NCI-H524 treated with DMSO at 0.1 percent for 48 hours (cell line): ENCODE results near the gene TBCE.
A peak's percentile ranks its signal among the peaks of the same experiment; 100 is the strongest.

Experiments
- DNase-seq: peaks from one replicate; lab custom pipeline; 2025; lab: John Stamatoyannopoulos, UW

Gene TBCE

DNA sequence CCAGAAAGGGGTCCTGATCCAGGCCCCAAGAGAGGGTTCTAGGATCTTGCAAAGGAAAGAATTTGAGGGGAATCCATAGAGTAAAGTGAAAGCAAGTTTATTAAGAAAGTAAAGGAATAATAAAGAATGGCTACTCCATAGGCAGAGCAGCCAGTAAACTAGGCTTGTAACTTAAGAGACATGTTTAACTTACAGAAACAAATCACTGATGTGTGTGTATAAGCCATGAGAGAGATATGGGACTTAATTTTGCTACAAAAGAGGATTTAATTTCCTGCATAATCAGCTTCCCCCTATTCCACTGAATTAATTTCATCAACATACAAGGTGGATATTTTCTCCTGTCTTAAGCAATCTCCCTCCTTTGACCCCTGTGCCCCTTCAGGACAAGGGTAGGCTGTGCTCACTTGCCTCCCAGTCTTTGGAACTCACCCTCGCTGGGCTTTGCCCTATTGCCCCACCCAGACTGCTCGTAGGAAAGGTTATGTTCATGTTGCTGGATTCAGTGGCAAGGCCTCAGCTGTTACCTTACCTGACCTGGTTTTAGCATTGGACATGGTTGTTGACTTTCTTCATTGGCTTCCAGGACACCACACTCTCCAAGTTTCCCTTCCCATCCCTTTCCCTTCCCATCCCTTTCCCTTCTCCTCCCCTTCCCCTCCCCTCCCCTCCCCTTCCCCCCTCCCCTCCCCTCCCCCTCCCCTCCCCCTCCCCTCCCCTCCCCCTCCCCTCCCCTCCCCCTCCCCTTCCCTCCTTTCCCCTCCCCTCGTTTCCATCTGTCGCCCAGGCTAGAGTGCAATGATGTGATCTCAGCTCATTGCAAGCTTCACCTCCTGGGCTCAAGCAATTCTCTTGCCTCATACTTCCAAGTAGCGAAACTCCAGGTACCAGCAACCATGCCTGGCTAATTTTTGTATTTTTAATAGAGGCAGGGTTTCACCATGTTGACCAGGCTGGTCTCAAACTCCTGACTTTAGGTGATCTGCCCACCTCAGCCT lies 44.6 kb downstream of the TBCE start:
- DNase-seq = no peak

DNA sequence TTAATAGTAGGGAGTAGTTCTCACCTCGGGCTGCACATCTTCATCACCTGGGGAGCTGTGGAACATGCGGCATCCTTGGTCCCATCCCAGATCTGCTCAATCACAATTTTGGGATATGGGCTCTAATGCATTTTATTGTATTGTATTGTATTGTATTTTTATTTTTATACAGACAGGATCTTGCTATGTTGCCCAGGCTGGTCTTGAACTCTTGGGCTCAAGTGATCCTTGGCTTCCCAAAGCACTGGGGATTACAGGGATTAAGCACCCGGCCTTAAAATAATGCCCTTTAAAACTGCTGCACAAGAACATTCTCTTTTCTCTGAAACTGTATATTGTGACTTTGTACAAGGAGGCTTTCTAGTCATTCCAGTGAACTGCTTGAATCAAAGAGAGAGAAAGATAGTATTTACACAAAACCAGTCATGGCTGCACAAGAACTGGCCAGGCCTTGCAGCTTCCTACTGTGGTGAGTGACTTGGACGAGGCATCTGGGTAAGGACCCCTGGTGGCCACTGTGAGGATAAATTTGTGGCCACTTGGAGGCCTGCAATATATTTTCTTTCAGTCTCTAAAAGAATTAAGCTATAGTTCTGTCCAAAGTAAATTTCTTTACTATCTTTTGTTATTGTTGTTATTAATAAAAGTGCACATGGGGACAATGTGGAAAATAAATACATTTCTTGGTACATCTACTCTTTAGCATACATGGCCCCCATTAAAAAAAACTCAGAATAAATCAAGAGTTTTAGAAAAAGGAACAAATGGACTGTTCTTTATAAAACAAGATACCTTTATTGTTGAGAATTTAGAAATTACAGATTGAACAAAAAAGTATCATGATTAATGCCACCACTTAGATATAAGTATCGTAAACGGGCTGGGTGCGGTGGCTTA lies 48.0 kb downstream of the TBCE start:
- DNase-seq = peak; percentile 17

DNA sequence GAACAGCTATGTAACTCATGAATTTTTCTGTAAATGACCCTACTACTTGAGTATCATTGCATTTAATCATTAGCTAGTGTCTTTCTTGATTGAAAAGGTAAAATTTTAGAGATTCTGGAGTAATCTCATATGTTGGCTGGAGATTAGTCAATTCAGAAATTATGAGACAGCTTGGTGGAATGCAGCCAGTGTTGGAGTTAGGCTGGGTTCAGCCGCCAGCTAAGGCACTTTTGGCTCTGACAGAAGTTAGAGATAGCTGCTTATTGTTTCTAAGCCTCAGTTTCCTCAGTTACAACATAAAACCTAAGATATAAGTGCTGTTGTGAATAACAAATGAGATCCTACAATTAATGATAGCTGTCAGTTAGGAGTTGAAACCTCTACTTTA lies 49.4 kb downstream of the TBCE start:
- no peak for DNase-seq

DNA sequence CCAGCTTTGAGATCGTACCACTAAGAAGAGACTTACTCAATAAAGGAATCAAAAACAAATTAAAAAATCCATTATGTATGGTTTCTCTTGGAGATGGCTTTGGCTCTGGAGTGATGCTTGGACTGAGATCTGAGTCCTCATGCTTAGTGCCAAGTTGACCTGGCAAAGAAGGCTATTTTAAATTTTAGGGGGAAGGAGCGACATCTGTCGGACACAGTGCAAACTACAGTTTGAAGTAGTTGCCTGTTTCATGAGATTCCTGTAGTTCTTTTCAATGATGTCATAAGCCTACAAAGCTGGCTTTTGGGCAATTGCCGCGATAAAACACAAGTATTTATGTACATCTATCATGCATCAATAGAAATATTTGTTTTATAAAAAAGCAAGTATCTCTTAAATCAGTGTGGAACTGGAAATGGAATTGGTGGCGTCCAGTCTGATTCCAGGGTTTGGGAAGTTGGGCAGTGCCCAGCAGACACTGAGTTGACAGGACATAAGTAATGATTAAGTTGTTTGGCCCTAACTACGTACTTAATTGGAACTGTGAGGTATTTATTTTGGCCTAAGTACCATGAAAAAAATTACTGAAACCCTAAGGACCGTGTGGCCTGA lies 50.0 kb downstream of the TBCE start:
- DNase-seq = no peak

DNA sequence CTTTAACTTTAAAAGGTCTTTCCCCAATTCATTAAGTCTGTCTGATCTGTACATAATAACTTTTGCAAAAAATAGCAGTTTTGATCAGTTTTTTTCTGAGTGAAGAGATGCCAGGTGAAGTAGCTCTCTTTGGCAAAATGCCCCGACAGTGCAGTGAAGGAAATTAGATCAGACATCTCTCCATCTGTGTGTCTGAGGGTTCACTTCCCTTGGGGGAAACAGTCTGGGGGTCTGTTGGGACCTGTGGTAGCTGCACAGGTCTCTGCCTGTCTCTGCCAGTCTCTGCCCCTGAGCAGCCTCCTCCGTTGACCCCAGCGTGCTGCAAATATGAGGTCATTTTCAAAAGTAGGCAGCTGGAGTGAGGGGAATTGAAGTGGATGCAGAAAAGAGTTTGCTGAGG lies 54.5 kb downstream of the TBCE start:
- DNase-seq = no peak

DNA sequence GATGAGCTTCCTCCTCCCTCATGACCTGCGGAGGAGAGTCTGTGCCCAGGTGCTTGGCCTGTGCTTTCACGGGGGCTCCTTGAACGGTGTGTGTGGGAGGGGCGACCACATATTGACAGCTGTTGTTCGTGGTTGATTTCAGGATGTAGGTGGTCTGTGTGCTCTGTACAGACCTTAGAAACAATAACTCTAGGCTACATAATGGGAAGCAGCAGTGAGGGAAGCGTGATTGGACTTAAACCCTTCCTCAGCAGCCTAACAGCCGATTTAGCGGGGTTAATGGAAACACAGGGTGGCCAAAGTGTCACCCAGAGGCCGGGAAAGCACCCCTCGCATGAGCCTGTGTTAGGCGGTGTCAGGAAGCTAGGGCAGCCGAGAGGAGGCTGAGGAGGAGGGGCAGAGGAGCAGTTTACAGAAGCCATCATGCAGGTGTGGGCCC lies 56.0 kb downstream of the TBCE start:
- DNase-seq = no peak

DNA sequence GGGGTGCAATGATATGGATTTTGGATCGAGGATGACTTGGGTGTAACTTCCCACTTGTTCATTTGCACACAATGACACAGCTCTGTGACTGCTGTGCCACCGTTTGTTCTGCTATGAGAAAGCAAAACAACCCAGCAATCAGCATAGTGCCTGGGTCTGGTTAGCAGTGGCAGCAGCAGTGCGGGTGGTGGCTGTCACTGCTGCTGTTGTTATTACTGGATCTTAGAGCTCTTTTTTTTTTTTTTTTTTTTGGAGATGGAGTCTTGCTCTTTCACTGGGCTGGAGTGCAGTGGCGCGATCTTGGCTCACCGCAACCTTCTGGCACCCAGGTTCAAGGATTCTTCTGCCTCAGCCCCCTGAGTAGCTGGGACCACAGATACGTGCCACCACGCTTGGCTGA lies 56.9 kb downstream of the TBCE start:
- no peak for DNase-seq

DNA sequence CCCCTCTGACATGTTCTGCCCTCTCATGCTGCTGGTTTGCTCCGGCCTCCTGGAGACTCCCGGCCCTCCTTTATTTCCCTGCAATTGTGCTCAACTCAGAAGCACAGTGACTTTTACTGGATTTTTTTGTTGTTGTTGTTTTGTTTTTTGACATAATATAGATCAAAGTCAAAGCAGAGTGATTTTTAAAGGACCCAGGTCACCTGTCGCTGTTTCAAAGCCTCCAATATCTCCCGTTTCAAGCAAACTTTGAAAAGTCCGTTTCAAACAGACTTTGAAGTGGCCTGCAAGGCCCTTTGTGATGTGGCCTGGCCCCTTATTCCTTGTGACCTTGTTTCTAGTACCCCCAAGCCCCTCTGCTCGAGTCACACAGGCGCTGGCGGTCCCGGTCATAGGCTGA lies 58.1 kb downstream of the TBCE start:
- DNase-seq = no peak

DNA sequence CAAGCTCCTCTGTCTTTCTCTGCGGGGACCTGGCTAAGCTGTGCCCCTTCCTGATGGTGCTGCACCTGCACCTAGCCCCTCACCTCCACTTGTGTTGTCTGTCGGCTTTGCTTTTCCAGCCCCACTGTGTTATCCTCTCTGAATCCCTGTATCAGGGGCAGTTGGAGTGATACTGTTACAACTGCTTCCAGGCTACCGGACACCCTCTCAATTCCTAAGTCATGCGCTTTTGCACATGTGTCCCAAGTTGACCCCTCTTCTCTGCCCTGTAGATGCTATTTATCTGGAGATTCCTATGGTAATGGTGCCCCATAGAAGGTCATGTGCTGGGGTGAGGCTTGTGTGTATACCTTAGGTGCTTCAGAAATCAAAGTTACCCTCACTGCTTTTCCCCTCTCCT lies 58.9 kb downstream of the TBCE start:
- DNase-seq = no peak

DNA sequence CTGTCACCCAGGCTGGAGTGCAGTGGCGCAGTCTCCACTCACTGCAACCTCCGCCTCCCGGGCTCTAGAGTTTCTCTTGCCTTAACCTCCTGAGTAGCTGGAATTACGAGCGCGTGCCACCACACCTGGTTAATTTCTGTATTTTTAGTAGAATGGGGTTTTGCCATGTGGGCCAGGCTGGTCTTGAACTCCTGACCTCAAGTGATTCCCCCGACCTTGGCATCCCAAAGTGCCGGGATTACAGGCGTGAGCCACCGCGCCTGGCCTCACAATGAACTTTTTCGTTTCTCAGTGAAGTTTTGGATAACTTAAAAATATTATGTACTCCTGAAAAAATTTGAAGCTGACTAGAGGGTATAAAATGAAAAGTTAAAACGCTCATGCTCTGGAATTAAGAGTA lies 59.5 kb downstream of the TBCE start:
- DNase-seq = no peak

DNA sequence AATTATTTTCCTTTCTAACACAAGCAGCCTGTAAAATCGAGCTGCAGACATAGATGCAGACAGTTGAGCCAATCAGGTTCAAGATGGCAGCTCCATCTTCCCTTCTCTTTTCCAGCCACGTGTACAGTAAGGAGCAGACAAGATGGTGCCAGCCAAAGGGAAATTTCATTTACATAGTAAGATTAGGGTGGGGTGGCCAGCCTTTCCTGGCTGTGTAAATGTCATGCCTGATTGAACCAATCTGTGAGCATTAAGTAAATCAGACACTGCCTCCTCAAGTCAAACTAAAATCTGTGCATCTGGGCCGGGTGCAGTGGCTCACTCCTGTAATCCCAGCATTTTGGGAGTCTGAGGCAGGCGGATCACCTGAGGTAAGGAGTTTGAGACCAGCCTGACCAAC lies 60.2 kb downstream of the TBCE start:
- no peak for DNase-seq

DNA sequence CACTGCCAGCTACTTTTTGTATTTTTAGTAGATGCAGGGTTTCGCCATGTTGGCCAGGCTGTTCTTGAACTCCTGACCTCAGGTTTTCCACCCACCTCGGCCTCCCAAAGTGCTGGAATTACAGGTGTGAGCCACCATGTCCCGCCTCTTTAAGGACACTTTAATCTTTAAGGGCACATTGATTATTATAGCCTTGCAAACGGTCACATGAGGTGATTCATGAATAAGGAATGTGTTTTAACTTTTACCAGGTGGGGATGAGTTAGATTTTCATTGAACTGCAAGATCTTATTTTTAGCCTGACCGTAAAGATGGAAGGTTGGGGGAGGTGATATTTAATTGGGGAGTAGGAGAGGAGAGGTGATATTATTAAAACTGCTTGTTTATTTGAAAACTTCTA lies 61.9 kb downstream of the TBCE start:
- no peak for DNase-seq

DNA sequence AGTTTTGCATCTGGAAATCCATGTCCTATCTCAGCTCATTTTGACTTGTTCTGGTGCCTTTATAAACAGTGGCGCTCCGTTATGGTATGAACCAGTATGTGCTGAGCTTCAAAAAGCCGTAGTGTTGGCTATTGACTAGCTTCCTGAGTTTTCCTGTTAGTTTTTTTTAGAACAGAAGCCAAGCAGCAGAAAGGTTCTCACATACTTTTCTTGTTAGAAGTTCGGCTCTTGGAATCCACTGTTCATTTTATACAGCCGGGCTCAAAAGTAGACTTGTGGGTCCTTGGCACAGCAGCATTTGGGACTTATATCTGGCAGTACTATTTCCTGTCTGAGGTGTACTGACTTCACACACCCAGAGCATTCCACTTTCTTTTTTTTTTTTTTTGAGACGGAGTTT lies 63.8 kb downstream of the TBCE start:
- DNase-seq = no peak

DNA sequence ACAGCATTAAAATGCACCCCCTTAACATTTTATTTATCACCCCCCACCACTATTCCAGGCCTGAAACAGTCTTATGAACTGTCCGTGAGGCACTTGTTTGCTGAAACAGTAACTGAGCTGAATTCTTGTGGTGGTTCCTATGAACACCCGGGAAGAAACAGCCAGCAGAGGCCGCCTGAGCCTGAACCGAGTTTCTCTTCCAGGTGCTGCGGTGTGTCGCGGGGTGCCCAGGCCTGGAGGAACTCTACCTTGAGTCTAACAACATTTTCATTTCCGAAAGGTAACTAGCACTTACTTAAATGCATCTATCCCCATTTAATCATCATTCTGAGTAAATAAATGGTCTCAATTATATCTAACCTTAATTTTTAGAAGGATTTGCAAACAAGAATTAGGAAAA lies 66.8 kb downstream of the TBCE start:
- no peak for DNase-seq

DNA sequence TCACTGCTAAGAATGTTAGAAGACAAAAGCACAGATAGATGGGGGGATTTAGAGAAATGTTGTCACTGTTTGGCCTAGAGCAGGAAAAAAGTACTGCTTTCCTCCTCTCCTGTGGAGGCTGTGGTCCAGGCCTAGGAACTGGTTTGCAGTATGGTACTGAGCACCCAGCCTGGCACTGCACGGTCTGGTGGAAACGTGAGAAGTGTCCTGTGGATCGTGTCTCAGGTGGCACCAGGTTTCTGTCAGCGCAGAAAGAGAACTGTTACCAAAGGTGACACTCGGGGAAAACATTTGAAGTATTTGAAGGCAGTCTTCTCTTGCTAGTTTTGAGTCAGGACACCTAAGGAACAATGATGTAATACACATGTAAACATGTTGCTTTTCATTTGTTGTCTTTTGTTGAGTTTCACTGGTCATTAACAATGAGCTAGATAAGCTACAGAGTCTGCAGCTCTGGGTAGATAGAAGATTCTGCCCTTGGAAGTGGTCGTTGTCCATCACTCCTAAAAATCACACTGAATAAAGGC lies 74.0 kb downstream of the TBCE start:
- DNase-seq = no peak

DNA sequence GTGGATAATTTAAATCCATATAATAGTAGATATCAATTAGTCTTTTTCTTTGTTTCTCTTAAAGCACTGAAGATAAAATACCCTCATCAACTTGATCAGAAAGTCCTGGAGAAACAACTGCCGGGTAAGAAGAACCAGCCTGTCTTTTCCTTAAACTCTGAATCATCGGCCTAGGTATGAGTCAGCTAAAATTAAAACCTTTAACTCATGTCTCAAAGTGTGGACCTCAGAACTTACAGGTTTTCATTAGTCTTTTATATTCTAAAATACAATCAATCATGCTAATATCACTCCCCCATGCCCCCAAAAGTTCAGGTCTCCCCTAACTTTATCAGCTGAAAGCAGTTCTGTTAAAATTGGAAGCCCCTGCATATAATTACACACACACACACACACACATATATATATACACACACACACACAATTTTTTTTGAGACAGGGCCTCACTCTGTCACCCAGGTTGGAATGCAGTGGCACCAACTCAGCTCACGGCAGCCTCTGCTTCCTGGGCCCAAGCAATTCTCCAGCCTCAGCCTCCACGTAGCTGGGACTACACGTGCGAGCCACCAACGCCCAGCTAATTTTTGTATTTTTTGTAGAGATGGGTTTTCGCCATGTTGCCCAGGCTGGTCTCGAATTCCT lies 75.7 kb downstream of the TBCE start:
- no peak for DNase-seq

DNA sequence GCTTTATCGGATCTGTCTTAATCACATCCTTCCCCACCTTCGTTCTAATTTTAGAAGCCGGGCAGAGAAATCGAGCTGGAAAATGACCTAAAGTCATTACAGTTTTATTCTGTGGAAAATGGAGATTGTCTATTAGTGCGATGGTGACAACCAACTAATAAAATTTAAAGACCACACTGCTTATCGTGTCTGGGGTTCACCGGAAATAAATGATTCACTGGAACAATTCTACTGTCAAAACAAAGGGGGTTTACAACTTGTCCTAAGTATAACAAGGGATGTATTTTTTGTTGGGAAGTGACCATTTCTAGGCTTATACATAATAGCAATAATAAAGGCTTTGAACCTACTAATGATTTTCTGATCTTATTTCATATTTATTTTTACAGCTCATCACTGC lies 81.4 kb downstream of the TBCE start:
- no peak for DNase-seq

DNA sequence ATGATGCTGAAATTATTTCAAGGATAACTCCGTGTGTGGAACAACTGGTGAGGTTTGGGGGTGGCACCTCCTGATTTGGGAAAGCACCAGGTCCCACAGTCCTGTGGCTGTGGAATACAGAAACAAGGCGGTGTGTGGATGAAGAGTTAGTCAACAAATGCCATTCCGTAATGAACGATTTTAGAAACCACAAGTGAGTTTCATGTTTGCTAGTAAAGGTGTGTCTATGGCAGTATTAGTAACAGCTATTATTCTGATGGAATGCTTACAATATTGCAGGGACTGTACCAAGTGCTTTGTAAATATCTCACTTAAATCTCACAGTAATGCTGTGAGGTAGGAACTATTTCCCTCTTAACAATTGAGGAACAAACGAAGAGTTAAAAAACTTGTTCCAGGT lies 83.2 kb downstream of the TBCE start:
- DNase-seq = no peak

DNA sequence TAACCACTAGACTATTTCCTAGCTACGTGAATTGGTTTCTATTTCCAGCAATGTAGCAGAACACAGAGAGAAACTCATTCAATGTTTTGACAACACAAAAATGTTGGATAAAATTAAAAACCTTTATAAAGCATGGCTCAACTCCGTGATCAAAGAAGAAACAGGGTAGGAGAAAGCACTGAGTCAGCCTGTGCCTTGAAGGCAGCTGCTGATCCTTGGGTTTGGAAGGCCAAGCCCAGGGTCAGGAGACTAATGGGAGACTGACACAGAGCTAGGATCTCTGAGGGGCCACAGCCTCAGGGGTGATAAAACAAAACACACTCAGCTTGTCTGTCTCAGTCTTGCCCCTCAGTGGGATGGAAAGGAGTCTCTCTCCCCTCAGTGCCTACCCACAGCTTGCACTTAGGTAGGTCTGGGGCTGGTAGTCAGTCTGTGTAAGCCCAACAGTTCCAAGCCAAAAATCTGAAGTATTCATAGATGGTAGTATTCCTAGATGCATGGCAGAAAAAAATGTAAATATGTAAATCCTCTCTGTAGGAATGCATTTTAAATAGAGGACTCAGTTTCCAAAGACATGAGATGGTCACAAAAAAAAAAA lies 83.8 kb downstream of the TBCE start:
- DNase-seq = no peak

DNA sequence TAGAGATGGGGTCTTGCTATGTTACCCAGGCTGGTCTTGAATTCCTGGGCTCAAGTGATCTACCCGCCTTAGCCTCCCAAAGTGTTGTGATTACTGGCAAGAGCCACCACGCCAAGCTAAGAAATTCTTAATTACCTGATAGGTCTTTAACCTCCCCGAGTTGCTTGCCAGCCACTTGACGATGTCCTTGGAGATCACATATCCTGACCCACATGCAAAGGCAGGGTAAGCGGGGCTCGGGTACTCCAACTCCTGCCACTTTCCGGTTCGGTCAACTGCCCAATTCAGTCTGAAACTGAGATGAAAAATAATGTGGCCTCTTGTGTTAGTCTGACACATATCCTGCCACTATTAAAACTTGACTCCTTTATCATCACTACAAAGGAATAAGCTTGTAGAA lies 86.8 kb downstream of the TBCE start:
- DNase-seq = no peak

DNA sequence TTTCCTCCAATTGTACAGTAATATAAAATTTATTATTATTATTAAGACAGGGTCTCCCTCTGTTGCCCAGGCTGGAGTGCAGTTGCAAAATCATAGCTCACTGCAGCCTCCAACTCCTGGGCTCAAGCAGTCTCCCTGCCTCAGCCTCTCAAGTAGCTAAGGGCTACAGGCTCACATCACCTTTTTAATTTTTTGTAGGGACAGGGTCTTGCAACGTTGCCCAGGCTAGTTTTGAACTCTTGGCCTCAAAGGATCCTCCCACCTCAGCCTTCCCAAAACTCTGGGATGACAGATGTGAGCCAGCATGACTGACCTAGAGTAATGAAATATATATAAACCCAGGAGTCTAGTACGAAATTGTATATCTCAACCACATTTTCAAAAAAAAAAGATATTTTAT lies 87.9 kb downstream of the TBCE start:
- DNase-seq = no peak
